HG02588 (cell line): ENCODE data around the gene CNTNAP2.

Source experiments
- ATAC-seq: cut with Tn5 transposase; IDR thresholded peaks from one replicate; pipeline ENCODE4 v1.9.1; 2021; ENCODE audit warnings: mild to moderate bottlenecking, moderate library complexity; ENCODE audit not compliant: unreplicated experiment

CNTNAP2 gene

DNA sequence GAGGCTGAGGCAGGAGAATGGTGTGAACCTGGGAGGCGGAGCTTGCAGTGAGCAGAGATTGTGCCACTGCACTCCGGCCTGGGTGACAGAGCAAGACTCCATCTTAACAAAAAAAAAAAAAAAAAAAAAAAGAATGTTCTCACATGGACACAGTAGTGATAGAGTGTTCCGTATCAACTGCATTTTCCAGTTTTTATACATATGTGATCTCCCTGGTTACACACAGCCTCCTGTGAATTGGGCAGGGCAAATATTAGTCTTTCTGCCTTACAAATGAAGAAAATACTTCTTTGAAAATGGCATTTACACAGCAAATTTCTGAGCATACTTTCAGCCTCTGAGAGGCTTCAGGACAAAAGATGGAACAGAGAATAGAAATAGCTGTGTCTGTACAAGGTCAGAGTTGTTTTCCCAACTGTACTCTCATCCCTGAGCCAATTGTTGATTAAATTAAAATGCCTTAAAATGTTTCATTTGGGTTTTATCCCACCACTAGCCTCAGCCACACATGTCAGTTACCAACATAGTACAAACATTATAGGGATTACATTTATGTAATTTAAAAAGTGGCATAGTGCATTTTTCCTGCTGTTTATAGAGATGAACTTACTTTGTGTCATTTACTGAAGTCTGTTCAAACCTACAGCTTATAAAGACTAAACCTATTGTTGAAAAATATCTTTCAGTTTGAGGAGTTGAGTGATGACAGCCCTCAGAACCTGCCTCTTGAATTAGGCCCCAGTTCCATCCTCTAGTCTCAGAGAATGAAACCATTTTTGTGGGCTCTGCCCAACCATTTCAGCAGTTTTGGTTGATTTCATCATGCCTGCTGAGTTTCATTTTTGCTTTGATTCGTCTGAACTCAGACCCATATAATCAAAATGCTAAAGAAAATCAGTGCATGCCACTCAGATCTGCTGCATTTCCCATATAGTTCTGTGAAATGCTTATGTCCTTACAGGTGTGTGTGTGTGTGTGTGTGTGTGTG, 1864.5 kb downstream of the CNTNAP2 start:
- no peak for ATAC-seq

DNA sequence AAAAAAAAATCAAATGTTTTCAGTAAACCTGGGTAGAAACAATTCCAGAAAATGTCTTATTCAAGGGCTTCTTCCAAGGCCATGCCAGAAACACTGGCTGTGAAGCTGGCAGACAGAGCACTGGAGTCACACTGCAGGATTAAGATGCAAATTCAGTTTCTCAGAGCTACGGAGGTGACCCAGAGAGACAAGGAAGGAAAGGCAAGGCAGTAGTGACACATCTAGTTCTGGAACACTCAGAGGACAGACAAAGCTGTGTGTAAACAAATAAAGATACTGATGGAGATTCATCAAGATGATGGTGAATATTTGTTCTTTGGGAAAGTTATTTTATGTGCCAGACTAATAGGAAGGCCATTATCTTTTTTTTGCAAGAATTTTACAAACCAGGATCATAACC, 1865.7 kb downstream of the CNTNAP2 start:
- ATAC-seq = no peak

DNA sequence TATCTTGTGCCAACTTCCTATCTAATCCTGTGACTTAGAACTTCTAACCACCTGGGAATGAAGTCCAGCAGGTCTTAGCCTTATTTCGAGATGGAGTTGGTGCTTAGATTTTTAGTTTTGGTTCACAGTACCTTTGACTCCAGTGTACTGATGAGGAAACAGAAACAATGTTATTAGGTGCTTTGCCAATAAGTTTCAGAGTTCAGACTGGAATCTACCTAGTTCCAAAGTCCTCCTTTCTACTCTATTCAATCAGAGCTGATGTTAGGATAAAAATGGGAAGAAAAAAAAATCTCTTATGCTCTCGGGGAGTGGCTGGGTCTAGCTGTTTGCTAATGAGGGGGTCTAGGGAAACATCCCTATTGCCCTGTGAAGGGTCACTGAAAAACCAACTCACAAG, 1867.7 kb downstream of the CNTNAP2 start:
- no peak for ATAC-seq

- ATAC-seq = no peak
Measured at GRCh38 chr7:147990079-147990478, 1873.5 kb downstream of the CNTNAP2 start.

- ATAC-seq = no peak
Measured at GRCh38 chr7:147990942-147991341, 1874.3 kb downstream of the CNTNAP2 start.

GRCh38 chr7:147992698-147993097, 1876.1 kb downstream of the CNTNAP2 start:
- ATAC-seq = no peak

DNA sequence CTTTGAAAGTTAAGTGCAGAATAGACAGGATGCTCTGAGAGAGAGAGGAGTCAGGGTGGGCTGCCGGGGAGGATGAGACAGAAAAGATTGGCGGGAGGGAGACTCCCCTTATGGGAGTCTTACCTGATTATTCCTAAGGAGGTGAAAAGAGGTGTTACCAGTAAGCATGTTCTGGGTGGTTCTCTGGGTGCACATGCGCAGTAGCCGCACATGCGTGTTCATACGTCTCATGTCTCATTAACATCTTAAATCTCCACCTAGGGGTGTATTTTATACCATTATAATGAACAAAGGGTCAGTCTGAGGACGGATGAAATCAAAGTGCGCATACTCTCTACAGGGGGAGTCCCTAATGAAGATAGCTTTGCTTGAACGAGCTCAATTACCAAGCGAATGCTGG, 1881.0 kb downstream of the CNTNAP2 start:
- no peak for ATAC-seq

DNA sequence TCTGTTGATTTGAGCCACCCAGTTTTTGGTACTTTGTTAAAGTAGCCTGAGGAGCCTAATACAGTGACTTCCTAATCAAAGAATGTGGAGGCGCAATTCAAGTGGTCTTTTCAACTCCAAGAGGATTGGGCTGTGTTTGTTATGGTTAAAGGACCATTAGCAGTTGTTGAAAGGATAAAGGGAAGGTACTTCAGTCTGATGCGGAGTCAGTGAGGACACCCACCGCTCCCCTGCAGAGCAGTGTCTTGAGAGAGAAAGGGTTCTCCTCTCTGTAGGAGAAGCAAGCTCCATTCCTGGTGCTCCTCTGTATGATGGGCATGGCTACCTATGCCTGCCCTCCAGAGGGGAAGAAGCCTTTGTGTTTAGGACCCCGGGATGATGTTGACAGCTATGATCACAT, 1883.4 kb downstream of the CNTNAP2 start:
- no peak for ATAC-seq

- ATAC-seq = no peak
Measured at GRCh38 chr7:148011753-148012152, 1895.2 kb downstream of the CNTNAP2 start.

DNA sequence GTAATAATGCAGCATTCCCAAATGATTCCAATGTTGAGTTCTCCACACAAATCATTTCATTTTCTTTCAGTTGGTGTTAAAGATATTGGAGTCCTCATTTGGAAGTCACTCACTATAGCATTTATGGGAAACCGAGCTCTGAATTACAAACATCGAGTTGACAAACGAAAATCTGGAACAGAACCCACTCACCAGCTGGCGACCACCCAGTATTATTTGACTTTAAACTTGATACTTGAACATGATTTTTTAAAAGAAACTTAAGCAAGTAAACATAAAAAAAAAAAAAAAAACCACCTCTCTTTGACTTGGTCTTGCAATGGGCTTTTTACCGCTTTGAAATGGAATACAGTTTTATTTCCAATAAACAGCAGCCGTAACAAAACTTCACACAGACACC, 1897.4 kb downstream of the CNTNAP2 start:
- no peak for ATAC-seq

- no peak for ATAC-seq
Measured at GRCh38 chr7:148014541-148014940, 1897.9 kb downstream of the CNTNAP2 start.

- ATAC-seq = no peak
Measured at GRCh38 chr7:148017126-148017525, 1900.5 kb downstream of the CNTNAP2 start.

GRCh38 chr7:148020679-148021078, 1904.1 kb downstream of the CNTNAP2 start:
- no peak for ATAC-seq

- ATAC-seq = no peak
Measured at GRCh38 chr7:148021507-148022045, 1905.0 kb downstream of the CNTNAP2 start.

GRCh38 chr7:148022832-148023231, 1906.2 kb downstream of the CNTNAP2 start:
- no peak for ATAC-seq

- no peak for ATAC-seq
Measured at GRCh38 chr7:148026713-148027112, 1910.1 kb downstream of the CNTNAP2 start.

- ATAC-seq = no peak
Measured at GRCh38 chr7:148028165-148028564, 1911.6 kb downstream of the CNTNAP2 start.

GRCh38 chr7:148031019-148031418, 1914.4 kb downstream of the CNTNAP2 start:
- ATAC-seq = no peak

DNA sequence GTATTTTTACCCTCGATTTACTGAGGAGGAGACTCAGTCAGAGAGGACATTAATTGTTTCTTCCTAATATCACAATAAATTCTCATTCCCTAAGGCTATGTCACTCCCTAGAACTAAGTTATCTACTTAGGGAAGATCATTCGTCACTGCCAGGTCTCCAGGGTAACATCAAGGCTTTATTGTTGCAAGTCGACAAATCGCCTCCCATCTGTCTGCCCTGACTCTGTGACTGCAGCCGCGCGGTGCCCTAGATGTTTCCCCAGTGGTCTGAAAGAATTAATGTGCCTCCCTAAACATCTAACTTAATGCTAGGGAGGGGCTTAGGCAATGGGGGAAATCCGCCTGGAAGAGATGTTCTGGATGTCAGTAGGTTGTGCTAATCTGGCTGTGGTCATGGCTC, 1915.2 kb downstream of the CNTNAP2 start:
- ATAC-seq = no peak

DNA sequence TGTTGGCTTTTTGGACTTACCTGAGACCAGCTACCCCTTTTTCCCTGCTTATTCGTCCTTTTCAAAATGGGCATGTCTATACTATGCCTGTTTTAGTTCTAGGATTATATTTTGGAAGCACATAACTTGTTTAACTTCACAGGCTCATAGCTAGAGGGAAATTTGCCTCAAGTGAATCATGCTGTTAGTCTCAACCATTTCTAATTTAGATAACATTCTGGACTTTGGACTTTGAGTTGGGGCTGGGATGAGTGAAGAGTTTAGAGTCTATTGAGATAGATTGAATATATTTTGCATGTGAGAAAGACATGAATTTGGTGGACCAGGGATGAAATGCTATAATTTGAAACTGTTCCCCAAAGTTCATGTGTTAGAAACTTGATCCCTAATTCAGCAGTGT, 1919.3 kb downstream of the CNTNAP2 start:
- ATAC-seq = no peak

GRCh38 chr7:148037044-148037443, 1920.4 kb downstream of the CNTNAP2 start:
- ATAC-seq = no peak

DNA sequence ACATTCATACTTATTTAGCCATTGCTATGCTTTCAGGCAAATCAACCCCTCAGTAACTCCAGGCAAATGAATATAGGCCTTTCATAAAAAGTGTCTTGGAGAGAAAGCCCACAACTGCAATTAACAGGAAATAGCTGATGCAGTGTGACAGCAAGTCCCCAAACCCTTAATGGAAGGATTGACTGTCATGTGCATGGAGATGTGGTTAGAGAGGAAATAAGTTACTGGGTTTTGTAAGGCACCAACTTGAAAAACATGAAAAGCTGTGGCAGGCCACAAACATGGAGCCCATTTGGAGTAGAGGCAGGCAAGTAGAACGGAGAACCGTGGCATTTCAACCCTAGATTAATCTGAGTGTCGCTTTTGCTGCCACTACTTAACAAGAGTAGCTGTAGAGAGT, 1924.6 kb downstream of the CNTNAP2 start:
- ATAC-seq = no peak
